ENCODE results near the gene NBEA.
"Not testable (repeated sequence)": the region's sequence is repeated elsewhere in the genome, so short reads cannot be mapped to it uniquely, and the experiment has no call there.

The NBEA gene

DNA sequence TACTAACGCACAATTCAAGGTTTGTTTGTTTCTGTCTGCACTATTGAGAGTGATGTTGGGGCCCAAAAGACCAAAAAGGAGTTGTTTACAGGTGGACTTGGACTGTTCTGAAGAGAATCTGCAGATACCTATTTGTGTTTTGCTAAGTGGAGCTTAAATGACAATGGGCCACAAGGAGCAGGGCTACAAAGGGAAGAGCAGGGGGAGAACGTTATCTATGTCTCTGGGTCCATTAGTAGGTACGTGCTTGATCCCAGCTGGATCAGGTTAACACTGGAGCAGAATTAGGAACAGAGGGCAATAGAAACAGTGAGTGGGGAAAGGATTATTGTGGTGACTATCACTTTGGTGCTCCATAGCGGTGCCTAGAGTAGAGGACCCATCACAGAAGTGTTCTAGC is 22.5 kb downstream of the NBEA start:
- H3K9me3 ChIP-seq (ENCODE audit: insufficient read depth, low read depth, low read length), result peaks cover 3% of the 10 kb centered on the region; the same call in 1 of the 2 replicates
- no peaks in the 10 kb centered on the region for H3K36me3 ChIP-seq (ENCODE audit: insufficient read depth, low read depth, low read length)
- no peak overlapping the region for H3K9ac ChIP-seq (ENCODE audit: low read depth, low read length)
- H3K4me1 ChIP-seq (ENCODE audit: insufficient read depth, low read length), result peaks cover 11% of the 10 kb centered on the region; the same call in 1 of the 2 replicates
- no peak overlapping the region for H3K4me3 ChIP-seq (ENCODE audit: low read length)
- no peaks in the 10 kb centered on the region for H3K27me3 ChIP-seq (ENCODE audit: insufficient read depth, low read length)
- no peak overlapping the region for H3K27ac ChIP-seq (ENCODE audit: low read length)

DNA sequence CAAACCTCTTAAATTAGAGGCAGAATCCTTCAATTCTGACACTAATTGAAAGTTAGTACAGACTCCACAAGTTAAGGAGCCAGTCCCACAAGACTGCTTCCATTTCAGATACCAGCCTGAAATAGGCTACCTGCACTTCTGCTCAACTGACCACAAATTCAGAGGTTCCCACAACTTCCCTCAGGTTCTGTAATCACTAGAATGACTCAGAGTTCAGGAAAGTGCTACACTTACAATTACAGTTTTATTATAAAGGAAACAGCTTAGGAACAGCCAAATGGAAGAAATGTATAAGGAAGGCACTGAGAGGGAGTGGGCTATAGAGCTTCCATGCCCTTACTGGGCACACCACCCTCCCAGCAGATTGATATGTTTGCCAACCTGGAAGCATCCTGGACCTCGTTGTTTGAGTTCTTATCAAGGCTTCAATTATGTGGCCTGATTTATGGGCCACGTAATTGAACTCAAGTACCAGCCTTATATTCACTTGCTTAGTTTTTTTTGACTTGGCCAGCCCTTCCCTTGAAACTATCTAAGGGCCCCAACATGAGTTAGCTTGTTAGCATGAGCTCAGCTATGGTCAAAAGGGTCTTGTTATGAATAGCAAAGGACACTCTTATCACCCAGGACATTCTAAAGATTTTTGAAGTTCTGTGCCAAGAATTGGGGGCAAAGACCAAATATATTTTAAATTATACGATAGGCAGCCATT is 25.9 kb downstream of the NBEA start:
- Histone ChIP-seq H3K4me3 (ENCODE audit: low read length) (no peak overlapping the region), H3K4me1 (ENCODE audit: insufficient read depth, low read length) (peaks cover 8% of the 10 kb centered on the region; the same call in 1 of the 2 replicates), H3K27ac (ENCODE audit: low read length) (no peak overlapping the region), H3K36me3 (ENCODE audit: insufficient read depth, low read depth, low read length) (no peaks in the 10 kb centered on the region), H3K9me3 (ENCODE audit: insufficient read depth, low read depth, low read length) (peaks cover 9% of the 10 kb centered on the region; the same call in 1 of the 2 replicates), H3K27me3 (ENCODE audit: insufficient read depth, low read length) (no peaks in the 10 kb centered on the region), H3K9ac (ENCODE audit: low read depth, low read length) (no peak overlapping the region)

DNA sequence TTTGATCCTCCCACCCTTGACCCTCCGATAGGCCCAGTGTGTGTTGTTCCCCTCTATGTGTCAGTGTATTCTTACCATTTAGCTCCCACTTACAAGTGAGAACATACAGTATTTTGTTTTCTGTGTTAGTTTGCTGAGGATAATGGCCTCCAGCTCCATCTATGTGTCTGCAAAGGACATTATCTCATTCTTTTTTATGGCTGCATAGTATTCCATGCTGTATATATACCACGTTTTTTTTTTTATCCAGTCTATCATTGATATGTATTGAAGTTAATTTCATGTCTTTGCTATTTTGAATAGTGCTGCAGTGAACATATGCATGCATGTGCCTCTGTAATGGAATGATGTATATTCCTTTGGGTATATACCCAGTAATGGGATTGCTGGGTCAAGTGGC is 27.5 kb downstream of the NBEA start:
- not testable (repeated sequence) for H3K4me3 ChIP-seq (ENCODE audit: low read length); H3K4me1 ChIP-seq (ENCODE audit: insufficient read depth, low read length); H3K36me3 ChIP-seq (ENCODE audit: insufficient read depth, low read depth, low read length); H3K27me3 ChIP-seq (ENCODE audit: insufficient read depth, low read length); H3K9me3 ChIP-seq (ENCODE audit: insufficient read depth, low read depth, low read length); H3K9ac ChIP-seq (ENCODE audit: low read depth, low read length); H3K27ac ChIP-seq (ENCODE audit: low read length)

DNA sequence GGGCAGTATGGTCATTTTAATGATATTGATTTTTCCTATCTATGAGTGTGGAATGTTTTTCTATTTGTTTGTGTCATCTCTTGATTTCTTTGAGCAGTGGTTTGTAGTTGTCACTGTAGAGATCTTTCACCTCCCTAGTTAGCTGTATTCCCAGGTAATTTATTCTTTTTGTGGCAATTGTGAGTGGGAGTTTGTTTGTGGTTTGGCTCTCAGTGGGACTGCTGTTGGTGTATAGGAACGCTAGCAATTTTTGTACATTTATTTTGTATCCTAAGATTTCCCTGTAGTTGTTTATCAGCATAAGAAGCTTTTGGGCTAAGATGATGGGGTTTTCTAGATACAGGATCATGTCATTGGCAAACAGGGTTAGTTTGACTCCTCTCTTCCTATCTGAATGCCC is 28.9 kb downstream of the NBEA start:
- Histone ChIP-seq H3K27ac (ENCODE audit: low read length) (no peak overlapping the region), H3K4me3 (ENCODE audit: low read length) (no peak overlapping the region), H3K9ac (ENCODE audit: low read depth, low read length) (no peak overlapping the region), H3K36me3 (ENCODE audit: insufficient read depth, low read depth, low read length) (no peaks in the 10 kb centered on the region), H3K27me3 (ENCODE audit: insufficient read depth, low read length) (no peaks in the 10 kb centered on the region), H3K9me3 (ENCODE audit: insufficient read depth, low read depth, low read length) (peaks cover 9% of the 10 kb centered on the region; the same call in 1 of the 2 replicates), H3K4me1 (ENCODE audit: insufficient read depth, low read length) (no peaks in the 10 kb centered on the region)

DNA sequence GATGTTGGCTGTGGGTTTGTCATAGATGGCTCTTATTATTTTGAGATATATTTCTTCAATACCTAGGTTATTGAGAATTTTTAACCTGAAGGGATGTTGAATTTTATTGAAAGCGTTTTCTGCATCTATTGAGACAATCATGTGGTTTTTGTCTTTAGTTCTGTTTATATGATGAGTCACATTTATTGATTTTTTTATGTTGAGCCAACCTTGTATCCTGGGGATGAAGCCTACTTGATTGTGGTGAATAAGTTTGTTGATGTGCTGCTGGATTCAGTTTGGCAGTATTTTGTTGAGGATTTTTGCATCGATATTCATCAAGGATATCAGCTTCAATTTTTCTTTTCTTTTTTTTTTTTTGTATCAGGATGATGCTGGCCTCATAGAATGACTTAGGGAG is 29.4 kb downstream of the NBEA start:
- Histone ChIP-seq H3K9ac (ENCODE audit: low read depth, low read length) (no peak overlapping the region), H3K4me3 (ENCODE audit: low read length) (no peak overlapping the region), H3K4me1 (ENCODE audit: insufficient read depth, low read length) (no peaks in the 10 kb centered on the region), H3K27me3 (ENCODE audit: insufficient read depth, low read length) (no peaks in the 10 kb centered on the region), H3K36me3 (ENCODE audit: insufficient read depth, low read depth, low read length) (no peaks in the 10 kb centered on the region), H3K27ac (ENCODE audit: low read length) (no peak overlapping the region), H3K9me3 (ENCODE audit: insufficient read depth, low read depth, low read length) (peaks cover 9% of the 10 kb centered on the region; the same call in 1 of the 2 replicates)

DNA sequence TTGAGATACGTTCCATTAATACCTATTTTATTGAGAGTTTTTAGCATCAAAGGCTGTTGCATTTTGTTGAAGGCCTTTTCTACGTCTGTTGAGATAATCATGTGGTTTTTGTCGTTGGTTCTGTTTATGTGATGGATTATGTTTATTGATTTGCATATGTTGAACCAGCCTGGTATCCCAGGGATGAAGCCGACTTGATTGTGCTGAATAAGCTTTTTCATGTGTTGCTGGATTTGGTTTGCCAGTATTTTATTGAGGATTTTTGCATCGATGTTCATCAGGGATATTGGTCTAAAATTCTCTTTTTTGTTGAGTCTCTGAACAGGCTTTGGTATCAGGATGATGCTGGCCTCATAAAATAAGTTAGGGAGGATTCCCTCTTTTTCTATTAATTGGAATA is 43.1 kb downstream of the NBEA start:
- H3K9ac ChIP-seq (ENCODE audit: low read depth, low read length); H3K27ac ChIP-seq (ENCODE audit: low read length); H3K4me1 ChIP-seq (ENCODE audit: insufficient read depth, low read length); H3K4me3 ChIP-seq (ENCODE audit: low read length); H3K27me3 ChIP-seq (ENCODE audit: insufficient read depth, low read length): not testable (repeated sequence)
- Histone ChIP-seq H3K36me3 (ENCODE audit: insufficient read depth, low read depth, low read length) (peaks cover 25% of the 10 kb centered on the region), H3K9me3 (ENCODE audit: insufficient read depth, low read depth, low read length) (peaks cover 32% of the 10 kb centered on the region)

DNA sequence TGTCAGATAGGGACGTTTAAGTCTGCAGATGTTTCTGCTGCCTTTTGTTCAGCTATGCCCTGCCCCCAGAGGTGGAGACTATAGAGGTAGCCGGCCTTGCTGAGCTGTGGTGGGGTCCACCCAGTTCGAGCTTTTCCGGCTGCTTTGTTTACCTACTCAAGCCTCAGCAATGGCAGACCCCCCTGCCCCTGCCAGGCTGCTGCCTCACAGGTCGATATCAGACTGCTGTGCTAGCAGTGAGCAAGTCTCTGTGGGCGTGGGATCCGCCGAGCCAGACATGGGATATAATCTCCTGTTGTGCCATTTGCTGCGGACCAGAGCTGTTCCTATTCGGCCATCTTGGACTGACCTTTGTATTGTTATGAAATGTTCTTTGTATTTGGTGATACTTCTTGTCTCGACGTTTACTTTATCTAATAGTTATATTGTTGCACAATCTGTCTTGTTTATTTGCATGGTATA is 46.3 kb downstream of the NBEA start:
- no peak overlapping the region for H3K9ac ChIP-seq (ENCODE audit: low read depth, low read length)
- H3K9me3 ChIP-seq (ENCODE audit: insufficient read depth, low read depth, low read length), result peaks cover 42% of the 10 kb centered on the region
- H3K36me3 ChIP-seq (ENCODE audit: insufficient read depth, low read depth, low read length), result peaks cover 25% of the 10 kb centered on the region
- no peak overlapping the region for H3K27ac ChIP-seq (ENCODE audit: low read length)
- H3K4me1 ChIP-seq (ENCODE audit: insufficient read depth, low read length), result no peaks in the 10 kb centered on the region
- H3K27me3 ChIP-seq (ENCODE audit: insufficient read depth, low read length), result no peaks in the 10 kb centered on the region
- 0 out of 2 replicates have a peak overlapping the region, but pooled peaks have one; percentile 36 for H3K4me3 ChIP-seq (ENCODE audit: low read length)

DNA sequence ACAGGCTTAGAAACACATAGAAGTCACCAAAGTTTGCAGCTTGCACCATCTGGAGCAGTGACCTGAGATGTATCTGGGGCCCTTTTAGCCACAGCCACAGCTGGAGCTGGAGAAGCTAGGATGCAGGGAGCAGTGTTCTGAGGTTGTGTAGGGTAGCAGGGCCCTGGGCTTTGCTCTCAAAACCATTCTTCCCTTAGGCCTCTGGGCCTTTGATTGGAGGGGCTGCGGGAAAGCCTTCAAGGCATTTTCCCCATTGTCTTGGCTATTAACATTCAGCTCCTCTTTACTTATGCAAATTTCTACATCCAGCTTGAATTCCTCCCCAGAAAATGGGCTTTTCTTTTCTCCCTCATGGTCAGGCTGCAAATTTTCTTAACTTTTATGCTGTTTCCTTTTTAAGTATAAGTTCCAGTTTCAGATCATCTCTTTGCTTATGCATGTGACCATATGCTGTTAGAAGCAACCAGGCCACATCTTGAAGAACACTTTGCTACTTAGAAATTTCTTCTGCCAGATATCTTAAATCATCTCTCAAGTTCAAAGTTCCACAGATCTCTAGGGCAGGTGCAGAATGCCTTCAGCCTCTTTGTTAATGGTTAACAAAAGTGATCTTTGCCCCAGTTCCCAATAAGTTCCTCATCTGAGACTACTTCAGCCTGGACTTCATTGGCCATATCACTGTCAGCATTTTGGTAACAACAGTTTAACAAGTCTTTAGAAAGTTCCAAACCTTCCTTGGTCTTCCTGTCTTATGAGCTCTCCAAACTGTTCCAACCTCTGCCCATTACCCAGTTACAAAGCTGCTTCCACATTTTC is 48.5 kb downstream of the NBEA start:
- H3K4me1 ChIP-seq (ENCODE audit: insufficient read depth, low read length), result no peaks in the 10 kb centered on the region
- H3K4me3 ChIP-seq (ENCODE audit: low read length), result peak overlapping the region; percentile 36
- no peaks in the 10 kb centered on the region for H3K27me3 ChIP-seq (ENCODE audit: insufficient read depth, low read length)
- peaks cover 42% of the 10 kb centered on the region for H3K9me3 ChIP-seq (ENCODE audit: insufficient read depth, low read depth, low read length)
- H3K27ac ChIP-seq (ENCODE audit: low read length), result peak overlapping the region; percentile 26
- H3K36me3 ChIP-seq (ENCODE audit: insufficient read depth, low read depth, low read length), result peaks cover 25% of the 10 kb centered on the region
- no peak overlapping the region for H3K9ac ChIP-seq (ENCODE audit: low read depth, low read length)

DNA sequence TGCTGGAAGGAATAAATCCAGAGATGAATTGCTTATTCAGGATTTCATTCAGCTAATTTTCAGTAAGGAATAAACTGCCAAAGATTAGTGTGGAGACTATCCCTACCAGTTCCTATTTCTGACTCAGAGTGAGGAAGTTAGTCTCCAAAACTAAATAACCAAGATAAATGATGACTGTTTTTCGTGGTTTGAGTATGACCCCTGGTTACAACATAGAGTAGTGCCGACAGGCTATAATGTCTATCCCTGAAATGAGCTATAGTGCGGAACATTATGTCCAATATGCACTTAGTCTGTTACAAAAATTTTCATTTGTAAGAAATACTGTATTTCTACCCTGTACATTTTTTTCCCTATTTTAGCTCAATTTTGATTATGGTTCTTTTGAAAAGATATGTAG is 51.4 kb downstream of the NBEA start:
- H3K9ac ChIP-seq (ENCODE audit: low read depth, low read length), result no peak overlapping the region
- H3K27ac ChIP-seq (ENCODE audit: low read length), result no peak overlapping the region
- peaks cover 17% of the 10 kb centered on the region for H3K36me3 ChIP-seq (ENCODE audit: insufficient read depth, low read depth, low read length)
- peaks cover 2% of the 10 kb centered on the region; the same call in 1 of the 2 replicates for H3K4me1 ChIP-seq (ENCODE audit: insufficient read depth, low read length)
- H3K4me3 ChIP-seq (ENCODE audit: low read length), result no peak overlapping the region
- H3K27me3 ChIP-seq (ENCODE audit: insufficient read depth, low read length), result no peaks in the 10 kb centered on the region
- H3K9me3 ChIP-seq (ENCODE audit: insufficient read depth, low read depth, low read length), result peaks cover 27% of the 10 kb centered on the region

DNA sequence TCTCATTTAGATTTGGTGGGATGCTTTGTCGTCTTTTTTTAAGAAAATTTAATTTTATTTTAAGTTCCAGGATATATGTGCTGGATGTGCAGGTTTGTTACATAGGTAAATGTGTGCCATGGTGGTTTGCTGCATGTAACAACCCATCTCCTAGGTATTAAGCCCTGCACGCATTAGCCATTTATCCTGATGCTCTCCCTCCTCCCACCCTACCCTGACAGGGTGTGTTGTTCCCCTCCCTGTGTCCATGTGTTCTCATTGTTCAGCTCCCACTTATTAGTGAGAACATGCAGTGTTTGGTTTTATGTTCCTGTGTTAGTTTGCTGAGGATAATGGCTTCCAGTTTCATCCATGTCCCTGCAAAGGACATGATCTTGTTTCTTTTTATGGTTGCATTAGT is 61.7 kb downstream of the NBEA start:
- H3K36me3 ChIP-seq (ENCODE audit: insufficient read depth, low read depth, low read length); H3K4me1 ChIP-seq (ENCODE audit: insufficient read depth, low read length); H3K9ac ChIP-seq (ENCODE audit: low read depth, low read length); H3K9me3 ChIP-seq (ENCODE audit: insufficient read depth, low read depth, low read length); H3K4me3 ChIP-seq (ENCODE audit: low read length); H3K27me3 ChIP-seq (ENCODE audit: insufficient read depth, low read length); H3K27ac ChIP-seq (ENCODE audit: low read length): not testable (repeated sequence)

DNA sequence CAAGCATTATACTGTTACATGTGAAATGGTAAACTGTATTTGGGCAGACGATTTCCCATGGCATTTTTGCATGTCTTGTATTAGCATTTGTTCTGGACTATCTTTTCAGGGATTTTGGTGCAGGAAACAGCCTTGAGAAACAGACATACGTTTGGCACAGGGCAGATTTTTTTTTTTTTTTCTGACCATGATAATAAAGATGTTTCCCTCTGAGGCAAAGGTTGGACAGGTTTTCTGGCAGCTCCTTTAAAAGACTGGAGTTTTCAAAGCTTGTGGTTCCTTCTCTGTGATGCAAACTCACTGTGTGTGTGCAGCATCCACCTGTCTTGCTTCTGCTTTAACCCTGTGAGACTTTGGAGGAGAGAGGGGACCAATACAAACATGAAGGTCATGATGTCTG is 63.0 kb downstream of the NBEA start:
- Histone ChIP-seq H3K9ac (ENCODE audit: low read depth, low read length) (no peak overlapping the region), H3K4me1 (ENCODE audit: insufficient read depth, low read length) (peaks cover 6% of the 10 kb centered on the region; the same call in 1 of the 2 replicates), H3K27ac (ENCODE audit: low read length) (no peak overlapping the region), H3K4me3 (ENCODE audit: low read length) (no peak overlapping the region), H3K36me3 (ENCODE audit: insufficient read depth, low read depth, low read length) (no peaks in the 10 kb centered on the region), H3K27me3 (ENCODE audit: insufficient read depth, low read length) (no peaks in the 10 kb centered on the region), H3K9me3 (ENCODE audit: insufficient read depth, low read depth, low read length) (no peaks in the 10 kb centered on the region)
